Glutamatergic neuron (in vitro differentiated cells): ENCODE data around the gene ESR2. TPM values are rescaled to one million over a fixed set of nuclear protein-coding genes. Genes with fewer than 3 reads are reported as not detected.

Experiments
- DNase-seq: peaks from one replicate; pipeline ENCODE4 v3.0.0; 2022
- H3K27ac Mint-ChIP-seq: one replicate; pipeline ENCODE4 v1.8.0; 2020; ENCODE audit warnings: mild to moderate bottlenecking, mixed read lengths, inconsistent platforms; ENCODE audit not compliant: unreplicated experiment
- H3K27me3 Mint-ChIP-seq: one replicate; pipeline ENCODE4 v1.8.0; 2020; ENCODE audit warnings: mild to moderate bottlenecking, moderate library complexity, mixed read lengths, inconsistent platforms; ENCODE audit not compliant: unreplicated experiment
- H3K36me3 Mint-ChIP-seq: one replicate; pipeline ENCODE4 v1.8.0; 2020; ENCODE audit warnings: mild to moderate bottlenecking, mixed read lengths, inconsistent platforms; ENCODE audit not compliant: unreplicated experiment
- H3K4me1 Mint-ChIP-seq: one replicate; pipeline ENCODE4 v1.8.0; 2020; ENCODE audit warnings: mild to moderate bottlenecking, low read depth, mixed read lengths, inconsistent platforms; ENCODE audit not compliant: unreplicated experiment
- H3K4me3 Mint-ChIP-seq: one replicate; pipeline ENCODE4 v1.8.0; 2020; ENCODE audit warnings: mild to moderate bottlenecking, mixed read lengths, inconsistent platforms; ENCODE audit not compliant: unreplicated experiment
- H3K9me3 Mint-ChIP-seq: one replicate; pipeline ENCODE4 v1.8.0; 2020; ENCODE audit warnings: mild to moderate bottlenecking, moderate library complexity, mixed read lengths, inconsistent platforms; ENCODE audit not compliant: unreplicated experiment
- total RNA-seq: library from RNA; stranded (reverse); fragmentation: NEBNext Ultra II Directional; extraction: Animal tissue kit (Norgen Biotek cat#: 25700); gene quantifications from one replicate; pipeline ENCODE4 v1.2.1, GENCODE V29; 2021; ENCODE audit not compliant: unreplicated experiment
- TF ChIP-seq, protein P1 (sequence below): fragments of 200-600 bp; sonication (generic); IDR thresholded peaks from one replicate; pipeline ENCODE4 v1.5.0; 2021; ENCODE audit not compliant: partially characterized antibody, unreplicated experiment

The ESR2 gene
- total RNA-seq, 1 donor from 2014 or later, result 0.66 TPM

- H3K36me3 Mint-ChIP-seq, result peaks cover 3% of the 10 kb centered on the region
- no peak overlapping the region for H3K27ac Mint-ChIP-seq
- TF ChIP-seq, protein P1, sequence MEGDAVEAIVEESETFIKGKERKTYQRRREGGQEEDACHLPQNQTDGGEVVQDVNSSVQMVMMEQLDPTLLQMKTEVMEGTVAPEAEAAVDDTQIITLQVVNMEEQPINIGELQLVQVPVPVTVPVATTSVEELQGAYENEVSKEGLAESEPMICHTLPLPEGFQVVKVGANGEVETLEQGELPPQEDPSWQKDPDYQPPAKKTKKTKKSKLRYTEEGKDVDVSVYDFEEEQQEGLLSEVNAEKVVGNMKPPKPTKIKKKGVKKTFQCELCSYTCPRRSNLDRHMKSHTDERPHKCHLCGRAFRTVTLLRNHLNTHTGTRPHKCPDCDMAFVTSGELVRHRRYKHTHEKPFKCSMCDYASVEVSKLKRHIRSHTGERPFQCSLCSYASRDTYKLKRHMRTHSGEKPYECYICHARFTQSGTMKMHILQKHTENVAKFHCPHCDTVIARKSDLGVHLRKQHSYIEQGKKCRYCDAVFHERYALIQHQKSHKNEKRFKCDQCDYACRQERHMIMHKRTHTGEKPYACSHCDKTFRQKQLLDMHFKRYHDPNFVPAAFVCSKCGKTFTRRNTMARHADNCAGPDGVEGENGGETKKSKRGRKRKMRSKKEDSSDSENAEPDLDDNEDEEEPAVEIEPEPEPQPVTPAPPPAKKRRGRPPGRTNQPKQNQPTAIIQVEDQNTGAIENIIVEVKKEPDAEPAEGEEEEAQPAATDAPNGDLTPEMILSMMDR, result no peak
- H3K9me3 Mint-ChIP-seq, result peaks cover 6% of the 10 kb centered on the region
- no peak for DNase-seq
- no peaks in the 10 kb centered on the region for H3K27me3 Mint-ChIP-seq
- no peak overlapping the region for H3K4me3 Mint-ChIP-seq
- H3K4me1 Mint-ChIP-seq, result no peaks in the 10 kb centered on the region
Measured at GRCh38 chr14:64220056-64220455, 74.1 kb downstream of the ESR2 start.

- no peak for DNase-seq
- Mint-ChIP-seq H3K4me3 (no peak overlapping the region), H3K4me1 (no peaks in the 10 kb centered on the region), H3K27me3 (no peaks in the 10 kb centered on the region), H3K9me3 (peaks cover 6% of the 10 kb centered on the region), H3K36me3 (peaks cover 4% of the 10 kb centered on the region), H3K27ac (no peak overlapping the region)
- TF ChIP-seq, protein P1, result no peak
Measured at GRCh38 chr14:64218344-64219240, 75.6 kb downstream of the ESR2 start.

GRCh38 chr14:64217834-64218233, 76.3 kb downstream of the ESR2 start:
- no peaks in the 10 kb centered on the region for H3K27me3 Mint-ChIP-seq

DNA sequence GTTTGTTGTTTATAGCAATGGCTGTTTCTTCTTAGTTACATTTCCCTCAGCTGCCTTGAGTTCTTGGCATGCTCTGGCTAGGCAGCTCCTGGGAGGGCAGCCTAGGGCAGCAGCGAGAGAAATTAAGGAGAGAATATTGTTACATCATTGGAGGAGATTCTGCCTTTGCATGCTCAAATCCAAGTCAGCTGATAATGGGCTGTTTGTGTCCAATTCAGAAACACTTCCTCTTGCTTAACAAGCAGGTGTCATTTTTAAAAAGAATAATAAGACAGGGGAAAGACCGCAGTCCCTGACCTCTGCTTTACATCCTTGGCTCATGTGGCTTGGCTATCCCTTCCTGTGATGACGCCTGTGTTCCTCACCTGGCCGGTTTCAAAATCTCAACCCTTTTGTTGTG, 76.9 kb downstream of the ESR2 start:
- no peak for DNase-seq
- Mint-ChIP-seq H3K4me1 (no peaks in the 10 kb centered on the region), H3K36me3 (peaks cover 4% of the 10 kb centered on the region), H3K27ac (no peak overlapping the region), H3K4me3 (no peak overlapping the region), H3K9me3 (peaks cover 6% of the 10 kb centered on the region), H3K27me3 (no peaks in the 10 kb centered on the region)
- TF ChIP-seq, protein P1, result no peak

More at GRCh38 chr14:64217834-64218233, 76.3 kb downstream of the ESR2 start:
- TF ChIP-seq, protein P1, result no peak
- DNase-seq, result no peak
- Mint-ChIP-seq H3K4me3 (no peak overlapping the region), H3K36me3 (peaks cover 4% of the 10 kb centered on the region), H3K27ac (no peak overlapping the region), H3K4me1 (no peaks in the 10 kb centered on the region), H3K9me3 (peaks cover 6% of the 10 kb centered on the region)

DNA sequence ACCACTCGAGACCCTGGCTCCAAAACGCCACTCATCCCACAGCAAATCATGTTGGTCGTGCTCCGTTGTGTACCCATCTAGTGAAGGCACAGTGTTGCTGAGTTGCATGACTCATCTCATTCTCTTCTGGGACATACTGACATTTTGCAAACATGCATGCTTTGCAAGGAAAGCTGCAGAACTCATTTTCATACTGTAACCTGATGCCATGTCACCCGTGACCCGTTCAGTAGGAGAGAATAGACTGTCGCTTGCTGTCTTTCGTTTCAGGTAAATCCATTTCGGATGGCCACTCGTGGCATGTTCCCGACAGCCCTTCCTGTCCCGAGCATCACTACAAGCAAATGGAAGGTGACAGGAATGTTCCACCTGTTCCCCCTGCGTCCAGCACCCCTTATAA, 78.2 kb downstream of the ESR2 start:
- Mint-ChIP-seq H3K4me3 (no peak overlapping the region), H3K27me3 (no peaks in the 10 kb centered on the region), H3K4me1 (peaks cover 1% of the 10 kb centered on the region), H3K27ac (no peak overlapping the region), H3K9me3 (peaks cover 5% of the 10 kb centered on the region), H3K36me3 (peaks cover 8% of the 10 kb centered on the region)
- TF ChIP-seq, protein P1, result no peak
- no peak for DNase-seq
